ENCODE results near the gene SH2D7. TPM values are rescaled to one million over a fixed set of nuclear protein-coding genes. Genes with fewer than 3 reads are reported as not detected.

SH2D7 gene
- total and polyA plus RNA-seq, 2 experiments from 2014 or later: 0.31 TPM; not detected in 1

GRCh38 chr15:78052001-78052401, 40.4 kb upstream of the SH2D7 start:
- DNase-seq (ENCODE audit: low spot score): no peak
- Histone ChIP-seq H4K20me1 (replicated peaks; ENCODE audit: insufficient read depth) (no peaks in the 10 kb centered on the region), H3K27ac (ENCODE audit: low read depth) (0 out of 2 replicates have a peak overlapping the region, but pooled peaks have one; percentile 6)

More at GRCh38 chr15:78052001-78052401, 40.4 kb upstream of the SH2D7 start:
- Mint-ChIP-seq H3K4me1 (peaks cover 27% of the 10 kb centered on the region), H3K9me3 (no peaks in the 10 kb centered on the region), H3K27ac (no peak overlapping the region; the same call in 1 of the 2 replicates), H3K27me3 (ENCODE audit: insufficient read depth, low read depth, poor library complexity) (peaks cover 2% of the 10 kb centered on the region), H3K36me3 (ENCODE audit: low read depth) (no peaks in the 10 kb centered on the region), H3K4me3 (no peak overlapping the region)
- Histone ChIP-seq H3K27me3 (ENCODE audit: insufficient read depth) (no peaks in the 10 kb centered on the region), H3K4me3 (no peak overlapping the region), H2AFZ (no peak overlapping the region), H3F3A (replicated peaks; ENCODE audit: low read depth) (no peaks in the 10 kb centered on the region), H3K4me2 (no peak overlapping the region), H3K79me2 (replicated peaks; ENCODE audit: insufficient read depth) (peaks cover 15% of the 10 kb centered on the region), H3K9me2 (ENCODE audit: insufficient read depth) (no peaks in the 10 kb centered on the region), H3K4me1 (ENCODE audit: insufficient read depth) (peaks cover 39% of the 10 kb centered on the region), H3K36me3 (ENCODE audit: insufficient read depth) (no peaks in the 10 kb centered on the region)
- TF ChIP-seq CREB1 (CRISPR knock-in tag; IDR thresholded peaks at IDR 0.05; ENCODE audit: low read depth): no peak
- no peak for TF ChIP-seq CTCF (conservative IDR thresholded peaks at IDR 0.05; ENCODE audit: low read depth in 2 of 2)
- no peak for TF ChIP-seq EZH2phosphoT487 (IDR thresholded peaks at IDR 0.05; ENCODE audit: unreplicated experiment)
- TF ChIP-seq ZNF114 (CRISPR knock-in tag; IDR thresholded peaks at IDR 0.05): no peak
- TF ChIP-seq ZNF462 (CRISPR knock-in tag; IDR thresholded peaks at IDR 0.05): no peak
- no peak for TF ChIP-seq EZH2 (IDR thresholded peaks at IDR 0.05; ENCODE audit: low read depth, unreplicated experiment)
- no peak for TF ChIP-seq REST (IDR thresholded peaks at IDR 0.05; ENCODE audit: unreplicated experiment)
- no peak for TF ChIP-seq ZNF331 (CRISPR knock-in tag; IDR thresholded peaks at IDR 0.05; ENCODE audit: low read depth)
- no peak for TF ChIP-seq STAT1 (IDR thresholded peaks at IDR 0.05; ENCODE audit: unreplicated experiment)
- no peak for TF ChIP-seq ETS1 (IDR thresholded peaks at IDR 0.05)
- TF ChIP-seq JUNB (IDR thresholded peaks at IDR 0.05; ENCODE audit: unreplicated experiment): no peak
- TF ChIP-seq POLR2AphosphoS5 (IDR thresholded peaks at IDR 0.05; ENCODE audit: low read depth): no peak
- no peak for TF ChIP-seq NANOG (IDR thresholded peaks at IDR 0.05; ENCODE audit: borderline replicate concordance)
- peak; percentile 67 for ATAC-seq
